Activated CD4-positive, alpha-beta T cell treated with anti-CD3 and anti-CD28 coated beads, Interleukin-2, amount 50 U/mL, for 48 hours (primary cell): ENCODE data around the gene MED16.
"Not testable (repeated sequence)": the region's sequence is repeated elsewhere in the genome, so short reads cannot be mapped to it uniquely, and the experiment has no call there.

Experiments used
- DNase-seq, 2 experiments: peaks; one replicate each; pipeline ENCODE4 v3.0.0-alpha.2; 2020

The MED16 gene

DNA sequence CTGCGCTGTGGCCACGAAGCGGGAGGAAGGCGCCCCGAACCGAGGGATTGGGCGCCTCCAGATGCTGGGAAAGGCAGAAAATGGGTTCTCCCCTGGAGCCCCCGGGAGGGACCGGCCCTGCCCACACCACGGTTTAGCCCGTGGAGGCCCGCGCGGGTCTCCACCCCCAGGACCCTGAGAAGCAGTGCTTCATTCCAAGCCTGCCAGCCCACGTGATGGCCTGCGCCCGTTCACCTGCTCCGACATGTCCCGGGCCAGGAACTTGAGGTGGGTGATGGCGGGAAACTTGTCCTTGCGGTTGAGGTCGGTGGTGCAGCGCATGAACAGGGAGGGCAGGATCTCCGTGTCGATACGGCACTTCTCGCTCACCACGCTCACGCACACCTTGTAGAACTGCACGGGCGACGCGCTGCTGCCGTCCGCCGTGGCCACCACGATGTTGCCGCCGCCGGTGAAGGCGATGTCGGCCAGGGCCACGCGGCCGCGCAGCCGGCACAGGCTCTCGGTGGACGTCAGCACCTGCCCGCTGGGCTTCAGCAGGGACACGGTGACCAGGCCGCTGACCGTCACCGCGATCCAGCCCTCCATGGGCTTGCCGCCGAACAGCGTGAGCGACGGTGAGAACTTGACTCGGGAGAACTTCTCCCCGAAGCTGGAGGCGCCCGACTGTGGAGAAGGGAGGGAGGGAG lies 7.3 kb downstream of the MED16 start:
- DNase-seq, result no peak

DNA sequence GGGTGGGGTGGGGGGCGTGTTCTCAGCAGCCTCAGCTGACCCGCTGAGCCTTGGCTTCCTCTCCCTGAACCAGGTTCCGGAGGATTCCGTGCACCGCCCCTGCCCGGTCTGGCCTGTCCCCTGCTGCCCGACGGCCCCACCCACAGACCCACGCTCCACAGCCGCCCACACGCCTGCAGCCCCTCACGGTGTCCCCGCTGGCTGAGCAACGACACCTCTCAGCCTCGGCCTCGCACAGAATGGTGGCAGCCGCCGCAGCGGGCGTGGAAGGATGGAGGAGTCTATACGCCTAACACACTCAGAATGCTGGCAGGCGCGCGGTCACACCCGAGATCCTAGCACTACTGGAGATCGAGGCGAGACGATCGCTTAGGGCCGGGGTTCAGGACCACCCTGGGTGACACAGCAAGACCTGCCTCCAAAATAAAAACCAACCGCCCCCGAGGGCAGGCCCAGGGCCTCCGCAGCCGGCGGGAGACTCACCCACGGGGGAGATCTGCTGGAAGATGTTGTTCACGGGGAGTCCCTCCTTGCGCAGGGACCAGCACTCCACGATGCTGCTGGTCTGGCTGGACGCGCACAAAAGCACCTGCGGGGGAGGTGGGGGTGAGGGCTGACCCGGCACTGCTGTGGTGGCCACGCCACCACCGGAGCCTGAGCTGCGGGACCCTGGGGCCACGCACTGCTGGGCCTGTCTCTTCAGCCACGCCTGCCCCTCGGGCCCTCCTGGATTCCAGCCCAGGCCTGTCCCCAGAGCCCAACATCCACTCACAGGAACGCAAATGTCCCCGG lies 8.4 kb downstream of the MED16 start:
- no peak for DNase-seq

DNA sequence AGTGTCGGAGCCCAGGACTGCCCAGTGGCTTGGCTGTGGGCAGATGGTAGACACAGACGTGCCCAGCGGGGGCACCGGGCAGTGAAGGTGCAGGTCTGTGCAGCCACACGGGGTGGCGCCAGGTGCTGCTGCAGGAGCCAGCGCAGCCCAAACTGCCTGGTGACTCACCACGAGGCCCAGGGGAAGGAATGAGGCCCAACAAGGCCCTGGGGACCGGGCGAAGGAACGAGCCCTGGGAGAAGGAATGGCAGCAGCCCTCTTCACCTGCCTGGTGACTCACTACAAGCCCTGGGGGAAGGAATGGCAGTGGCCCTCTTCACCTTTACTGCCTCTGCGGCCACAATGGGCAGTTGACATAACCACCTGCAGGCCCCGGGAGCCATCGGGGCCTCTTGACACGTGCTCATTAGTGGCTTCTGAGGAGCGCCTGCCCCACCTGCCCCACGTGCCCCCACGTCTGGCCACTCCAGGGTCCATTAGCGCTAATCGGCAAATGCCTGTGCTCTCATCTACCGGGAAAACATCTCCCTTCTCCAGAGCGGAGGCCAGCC lies 9.3 kb downstream of the MED16 start:
- DNase-seq, result no peak

GRCh38 chr19:882871-883497 lies 10.0 kb downstream of the MED16 start:
- DNase-seq, result no peak

- DNase-seq, result no peak
Measured at GRCh38 chr19:881385-882071, 11.5 kb downstream of the MED16 start.

DNA sequence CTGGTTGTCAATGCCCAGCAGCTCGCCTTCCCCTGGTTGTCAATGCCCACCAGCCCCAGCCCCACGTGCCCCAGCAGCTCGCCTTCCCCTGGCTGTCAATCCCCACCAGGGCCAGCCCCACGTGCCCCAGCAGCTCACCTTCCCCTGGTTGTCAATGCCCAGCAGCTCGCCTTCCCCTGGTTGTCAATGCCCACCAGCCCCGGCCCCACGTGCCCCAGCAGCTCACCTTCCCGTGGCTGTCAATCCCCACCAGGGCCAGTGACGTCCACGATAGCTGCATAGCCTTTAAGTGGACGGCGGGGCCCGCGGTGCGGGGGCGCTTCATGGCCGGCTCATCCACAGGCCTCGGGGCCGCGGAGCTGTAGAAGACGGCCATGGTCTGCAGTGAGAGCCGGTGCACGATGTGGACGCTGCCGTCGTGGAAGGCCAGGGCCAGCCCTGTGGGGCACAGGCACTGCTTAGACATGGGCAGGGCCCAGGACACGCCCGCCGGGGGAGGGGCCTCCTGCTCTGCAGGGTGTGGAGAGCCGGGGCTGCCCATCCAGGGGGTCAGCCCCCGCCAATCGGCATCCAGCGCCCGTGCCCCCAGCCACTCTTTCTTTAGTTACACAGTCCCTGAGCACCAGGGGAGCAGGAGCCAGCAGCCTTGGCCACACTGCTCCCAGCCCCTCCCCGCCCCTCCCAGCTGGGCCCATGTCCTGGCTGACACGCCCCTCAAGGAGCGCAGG lies 13.1 kb downstream of the MED16 start:
- DNase-seq, result no peak

- not testable (repeated sequence) for DNase-seq
Measured at GRCh38 chr19:878751-879561, 14.0 kb downstream of the MED16 start.

- not testable (repeated sequence) for DNase-seq
Measured at GRCh38 chr19:877992-878660, 14.9 kb downstream of the MED16 start.

- no peak for DNase-seq
Measured at GRCh38 chr19:876780-877314, 16.1 kb downstream of the MED16 start.

- DNase-seq, result no peak
Measured at GRCh38 chr19:876089-876488, 16.9 kb downstream of the MED16 start.

DNA sequence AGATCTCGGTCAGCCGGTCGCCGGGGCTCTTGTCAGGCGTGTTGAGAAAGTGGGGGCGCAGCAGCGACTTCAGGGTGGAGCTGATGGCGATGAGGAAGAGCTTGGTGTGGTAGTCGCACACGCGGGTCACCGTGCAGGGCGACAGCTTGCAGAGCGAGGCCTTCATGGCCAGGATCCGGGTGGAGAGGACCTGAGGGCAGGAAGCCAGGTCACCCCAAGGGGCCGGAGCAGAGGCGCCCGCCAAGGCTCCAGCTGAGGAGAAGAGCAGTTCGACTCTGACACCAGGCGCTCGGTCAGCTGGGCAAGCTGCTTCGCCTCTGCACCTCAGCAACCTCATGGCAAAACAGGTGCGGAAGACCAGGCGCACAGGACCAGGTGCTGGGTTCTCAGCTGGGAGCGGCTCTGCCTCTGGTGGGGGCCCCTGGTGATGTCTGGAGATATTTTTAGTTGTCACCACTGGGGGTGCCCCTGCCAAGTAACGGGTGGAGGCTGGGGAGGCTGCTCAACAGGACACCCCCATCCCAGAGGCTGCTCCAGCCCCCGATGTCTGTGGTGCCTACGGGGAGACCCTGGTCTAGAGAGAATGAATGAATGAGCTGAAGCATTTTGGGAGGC lies 17.6 kb downstream of the MED16 start:
- no peak for DNase-seq

DNA sequence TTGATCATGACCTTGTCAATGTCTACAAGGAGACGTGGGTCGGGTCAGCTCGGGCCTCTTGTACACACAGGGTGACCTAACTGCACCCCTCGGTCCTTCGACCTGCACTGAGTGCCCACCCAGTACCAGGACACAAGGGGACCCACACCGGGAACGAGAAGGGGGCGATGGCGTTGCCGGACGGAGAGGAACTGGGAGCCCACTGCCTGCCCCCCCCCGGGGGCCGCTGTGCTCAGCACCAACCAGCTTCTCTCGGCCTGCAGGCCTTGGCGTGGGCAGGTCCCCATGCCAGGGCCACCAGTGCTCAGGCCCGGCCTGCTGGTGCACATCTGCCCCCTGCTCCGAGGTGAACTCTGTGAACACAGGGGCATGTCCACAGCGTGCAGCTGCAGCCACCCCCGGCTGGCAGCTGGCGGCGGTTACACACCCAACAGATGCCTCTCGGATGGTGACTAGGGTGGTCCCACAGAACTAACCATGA lies 19.4 kb downstream of the MED16 start:
- no peak for DNase-seq

- peak; percentile 71 to 76 for DNase-seq
Measured at GRCh38 chr19:873084-873483, 19.9 kb downstream of the MED16 start.

GRCh38 chr19:872266-872951 lies 20.6 kb downstream of the MED16 start:
- DNase-seq, result peak; percentile 85 to 89

DNA sequence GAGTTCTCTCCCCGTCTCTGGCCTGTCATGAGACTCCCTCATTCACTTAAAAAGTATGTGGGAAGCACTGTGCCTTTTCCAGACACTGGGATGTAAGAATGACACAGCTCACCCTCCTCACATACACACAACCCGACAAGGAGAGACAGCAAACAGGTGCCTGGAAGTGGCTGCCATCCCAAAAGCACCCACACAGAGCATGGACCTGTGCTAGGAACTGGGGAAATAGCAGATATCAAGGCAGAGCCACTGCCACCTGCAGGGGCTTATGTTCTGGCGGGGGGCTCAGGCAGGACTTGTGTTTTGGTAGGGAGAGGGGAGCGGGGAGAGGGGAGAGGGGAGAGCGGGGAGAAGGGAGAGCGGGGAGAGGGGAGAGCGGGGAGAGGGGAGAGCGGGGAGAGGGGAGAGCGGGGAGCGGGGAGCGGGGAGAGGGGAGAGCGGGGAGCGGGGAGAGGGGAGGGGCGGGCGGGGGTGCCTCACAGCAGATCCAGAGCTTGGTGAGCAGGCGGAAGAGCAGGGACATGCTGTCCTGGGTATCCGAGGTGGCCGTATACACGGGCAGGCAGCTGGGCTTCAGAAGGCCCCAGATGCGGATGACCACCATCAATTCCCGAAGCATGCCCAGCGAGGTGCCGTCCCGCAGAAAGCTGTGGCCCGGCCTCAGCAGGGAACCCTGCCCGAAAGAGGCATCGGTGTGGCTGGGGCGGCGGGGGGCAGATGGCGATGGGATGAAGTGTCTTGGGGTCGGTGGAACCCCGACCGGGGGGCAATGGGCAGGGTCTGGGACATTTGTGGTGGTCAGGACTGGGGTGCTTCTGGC lies 21.3 kb downstream of the MED16 start:
- DNase-seq, result peak in 1 of 2 experiments; percentile 21

DNA sequence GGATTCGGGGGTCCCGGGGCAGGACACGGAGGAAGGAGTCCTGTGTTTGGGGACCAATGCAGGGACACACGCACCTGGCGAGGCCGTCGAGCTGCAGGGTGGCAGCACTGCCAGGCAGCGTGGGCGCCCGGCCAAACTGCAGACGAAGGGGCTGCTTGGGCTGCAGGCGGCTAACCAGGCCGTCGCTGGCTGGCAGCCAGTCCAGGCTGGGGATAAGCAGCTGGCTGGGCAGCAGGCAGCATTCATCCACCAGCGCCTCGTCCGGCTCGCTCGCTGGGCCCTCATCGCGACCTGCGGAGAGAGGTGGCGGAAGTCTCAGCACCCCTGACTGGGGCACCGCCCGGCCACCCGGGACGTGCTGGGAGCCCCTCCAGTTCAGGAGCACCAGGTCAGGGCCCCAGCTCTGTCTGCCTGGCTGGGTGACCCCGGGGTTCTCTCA lies 22.0 kb downstream of the MED16 start:
- DNase-seq, result no peak

GRCh38 chr19:870314-870713 lies 22.7 kb downstream of the MED16 start:
- DNase-seq, result no peak
